Esophagus mucosa (tissue), 1 donor: ENCODE measurements around the gene PROKR2. TPM values are rescaled to one million over a fixed set of nuclear protein-coding genes. Genes with fewer than 3 reads are reported as not detected.

Experiments used
- ATAC-seq: fragments of 200-7000 bp; cut with Tn5 transposase; one replicate; pipeline ENCODE4 v1.9.1; 2020
- total RNA-seq: library from RNA; stranded (reverse); gene quantifications from one replicate; pipeline ENCODE4 v1.2.4, GENCODE V29; 2023
- donor health status: DM: yes; HTN: yes; CAD: no.

Gene PROKR2
- total RNA-seq, 1 donor from 2014 or later: not detected

- no peak for ATAC-seq
These were observed 37.1 kb downstream of the PROKR2 start for GRCh38 chr20:5279661-5280060.

- ATAC-seq: no peak
These were observed 44.5 kb downstream of the PROKR2 start for GRCh38 chr20:5272268-5272667.

GRCh38 chr20:5270603-5271002 is 46.2 kb downstream of the PROKR2 start:
- no peak for ATAC-seq

- peak; percentile 41 for ATAC-seq
These were observed 48.3 kb downstream of the PROKR2 start for GRCh38 chr20:5268449-5268848.

- ATAC-seq: no peak
These were observed 49.7 kb downstream of the PROKR2 start for GRCh38 chr20:5267092-5267491.

Other genes starting within 250 kb of the PROKR2 start
- 34.9 TPM for gene TMEM230, start 203.9 kb downstream of the PROKR2 start, total RNA-seq
- gene PCNA, start 197.0 kb downstream of the PROKR2 start, total RNA-seq: 81.9 TPM
- gene CDS2, start 189.9 kb downstream of the PROKR2 start, total RNA-seq: 24.5 TPM